Uterus (tissue), 4 donors: ENCODE results near the gene MAFB. TPM values are rescaled to one million over a fixed set of nuclear protein-coding genes. Genes with fewer than 3 reads are reported as not detected.

Experiments used
- DNase-seq, 2 donors: peaks; one replicate each; pipeline ENCODE4 v3.0.0-alpha.2; 2019 to 2020
- H3K27ac ChIP-seq, 2 donors: fragments of 200-600 bp; sonication (generic); 1 replicate in 1 of 2; 2 replicates in 1 of 2; pipeline ENCODE4 v1.5.1; 2016 to 2018
- H3K27me3 ChIP-seq, 2 donors: fragments of 200-600 bp; sonication (generic); one replicate each; pipeline ENCODE4 v1.5.1; 2018 to 2019; ENCODE audit warnings: control low read depth in 1 of 2
- H3K36me3 ChIP-seq, 2 donors: fragments of 200-600 bp; sonication (generic); one replicate each; pipeline ENCODE4 v1.5.1; 2019; ENCODE audit warnings: control low read depth in 1 of 2
- H3K4me1 ChIP-seq, 2 donors: fragments of 200-600 bp; sonication (generic); one replicate each; pipeline ENCODE4 v1.5.1; 2018 to 2019; ENCODE audit warnings: control low read depth in 1 of 2
- H3K4me3 ChIP-seq, 2 donors: fragments of 200-600 bp; sonication (generic); 1 replicate in 1 of 2; 2 replicates in 1 of 2; pipeline ENCODE4 v1.5.1; 2018 to 2019; ENCODE audit warnings: mild to moderate bottlenecking in 1 of 2
- H3K9me3 ChIP-seq, 2 donors: fragments of 200-600 bp; sonication (generic); one replicate each; pipeline ENCODE4 v1.5.1; 2019; ENCODE audit warnings: control low read depth in 1 of 2
- CTCF ChIP-seq, 4 experiments: fragments of 200-600 bp in 2 of 4; fragments of 450-650 bp in 2 of 4; sonication (generic) in 2 of 4; IDR thresholded peaks; one replicate each; pipeline ENCODE4 v1.5.1; 2016 to 2019; ENCODE audit warnings: antibody characterized with exemption in 4 of 4, mild to moderate bottlenecking in 2 of 4, moderate library complexity in 1 of 4
- POLR2A ChIP-seq, 2 donors: fragments of 450-650 bp; IDR thresholded peaks; one replicate each; pipeline ENCODE4 v1.6.1; 2016; ENCODE audit warnings: antibody characterized with exemption in 2 of 2, mild to moderate bottlenecking in 1 of 2, moderate library complexity in 1 of 2
- intact Hi-C: fragments of 100-400 bp; cut with DNase I; formaldehyde crosslinking; loops from one replicate; pipeline ENCODE4 v1.15.1; 2023; ENCODE audit warnings: low total_unique reads
- total RNA-seq, 4 donors: library from RNA; depleted of rRNA in 3 of 4; stranded (reverse); fragments of >200 nt in 3 of 4; gene quantifications; one replicate each; pipeline versions ENCODE4 v1.1.0 to v1.2.4, GENCODE V29; 2014 to 2023
- donor health status: DM: yes; HTN: yes; CAD: no.

MAFB gene
- total RNA-seq, 4 donors from 2014 or later: 10.0 to 38.2 (median 19.0) TPM

- Histone ChIP-seq H3K36me3 (no peaks in the 10 kb centered on the region), H3K4me1 (no peaks in the 10 kb centered on the region), H3K9me3 (no peaks in the 10 kb centered on the region), H3K27ac (no peak overlapping the region), H3K4me3 (no peak overlapping the region), H3K27me3 (no peaks in the 10 kb centered on the region)
- no peak for DNase-seq
- TF ChIP-seq POLR2A (IDR thresholded peaks at IDR 0.05) (no peak), CTCF (IDR thresholded peaks at IDR 0.05) (no peak)
- intact Hi-C loops: no loop called here
Observed at GRCh38 chr20:40678286-40678875, 10.7 kb downstream of the MAFB start.

GRCh38 chr20:40677343-40677924 lies 11.6 kb downstream of the MAFB start:
- Histone ChIP-seq H3K27ac (no peak overlapping the region), H3K4me1 (no peaks in the 10 kb centered on the region)
- DNase-seq: no peak

GRCh38 chr20:40676491-40677269 lies 12.4 kb downstream of the MAFB start:
- Histone ChIP-seq H3K27me3 (no peaks in the 10 kb centered on the region), H3K4me1 (no peaks in the 10 kb centered on the region), H3K27ac (no peak overlapping the region), H3K9me3 (no peaks in the 10 kb centered on the region), H3K4me3 (no peak overlapping the region), H3K36me3 (no peaks in the 10 kb centered on the region)
- TF ChIP-seq CTCF (IDR thresholded peaks at IDR 0.05): no peak
- no peak for TF ChIP-seq POLR2A (IDR thresholded peaks at IDR 0.05)
- DNase-seq: no peak
- intact Hi-C loops: no loop called here

More at GRCh38 chr20:40677343-40677924, 11.6 kb downstream of the MAFB start:
- H3K36me3 ChIP-seq: no peaks in the 10 kb centered on the region
- TF ChIP-seq POLR2A (IDR thresholded peaks at IDR 0.05) (no peak), CTCF (IDR thresholded peaks at IDR 0.05) (no peak)
- no peaks in the 10 kb centered on the region for H3K27me3 ChIP-seq
- no peaks in the 10 kb centered on the region for H3K9me3 ChIP-seq
- no peak overlapping the region for H3K4me3 ChIP-seq
- intact Hi-C loops: no loop called here

DNA sequence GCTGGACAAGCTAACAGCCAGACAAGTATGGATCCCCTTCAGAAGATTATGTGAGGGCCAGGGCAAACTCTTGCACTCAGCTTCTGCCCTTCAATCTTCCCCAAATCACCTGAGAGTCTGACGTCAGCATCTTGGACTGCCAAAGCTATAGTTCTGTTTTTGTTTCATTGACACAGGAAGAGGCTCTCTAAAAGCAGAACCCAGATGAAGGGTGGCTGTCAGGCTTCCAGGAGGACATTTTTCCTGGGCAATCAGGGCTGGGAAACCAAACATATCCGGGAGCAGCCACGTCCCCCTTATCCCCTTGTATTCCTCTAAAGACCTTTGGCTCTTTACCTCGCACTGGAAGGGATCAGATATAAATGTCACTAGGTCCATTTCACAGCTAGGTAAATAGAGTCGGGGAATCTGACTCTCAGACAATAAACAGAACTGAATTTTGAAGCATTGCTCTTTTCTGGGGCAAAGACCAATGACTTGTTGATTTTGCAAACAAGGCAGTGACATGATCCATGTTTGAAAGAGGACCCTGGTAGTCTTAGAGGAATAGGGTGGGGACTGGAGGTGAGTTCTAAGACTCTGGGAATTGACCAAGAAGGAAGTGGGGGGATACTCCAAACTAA lies 13.3 kb downstream of the MAFB start:
- Histone ChIP-seq H3K27ac (no peak overlapping the region), H3K4me1 (no peaks in the 10 kb centered on the region), H3K27me3 (no peaks in the 10 kb centered on the region), H3K9me3 (no peaks in the 10 kb centered on the region), H3K36me3 (no peaks in the 10 kb centered on the region), H3K4me3 (no peak overlapping the region)
- intact Hi-C loops: no loop called here
- DNase-seq: no peak
- TF ChIP-seq POLR2A (IDR thresholded peaks at IDR 0.05): no peak
- TF ChIP-seq CTCF (IDR thresholded peaks at IDR 0.05): no peak

- no peak for DNase-seq
- no peak for TF ChIP-seq CTCF (IDR thresholded peaks at IDR 0.05)
- no peak for TF ChIP-seq POLR2A (IDR thresholded peaks at IDR 0.05)
- Histone ChIP-seq H3K27ac (no peak overlapping the region), H3K4me3 (no peak overlapping the region), H3K27me3 (no peaks in the 10 kb centered on the region), H3K36me3 (no peaks in the 10 kb centered on the region), H3K9me3 (no peaks in the 10 kb centered on the region), H3K4me1 (no peaks in the 10 kb centered on the region)
- intact Hi-C loops: no loop called here
Observed at GRCh38 chr20:40673442-40673841, 15.6 kb downstream of the MAFB start.
